GM21825 (cell line): ENCODE data around the gene IFT80.

Source experiments
- ATAC-seq: cut with Tn5 transposase; IDR thresholded peaks from one replicate; pipeline ENCODE4 v1.9.1; 2021; ENCODE audit warnings: mild to moderate bottlenecking, moderate library complexity; ENCODE audit not compliant: unreplicated experiment

Gene IFT80

DNA sequence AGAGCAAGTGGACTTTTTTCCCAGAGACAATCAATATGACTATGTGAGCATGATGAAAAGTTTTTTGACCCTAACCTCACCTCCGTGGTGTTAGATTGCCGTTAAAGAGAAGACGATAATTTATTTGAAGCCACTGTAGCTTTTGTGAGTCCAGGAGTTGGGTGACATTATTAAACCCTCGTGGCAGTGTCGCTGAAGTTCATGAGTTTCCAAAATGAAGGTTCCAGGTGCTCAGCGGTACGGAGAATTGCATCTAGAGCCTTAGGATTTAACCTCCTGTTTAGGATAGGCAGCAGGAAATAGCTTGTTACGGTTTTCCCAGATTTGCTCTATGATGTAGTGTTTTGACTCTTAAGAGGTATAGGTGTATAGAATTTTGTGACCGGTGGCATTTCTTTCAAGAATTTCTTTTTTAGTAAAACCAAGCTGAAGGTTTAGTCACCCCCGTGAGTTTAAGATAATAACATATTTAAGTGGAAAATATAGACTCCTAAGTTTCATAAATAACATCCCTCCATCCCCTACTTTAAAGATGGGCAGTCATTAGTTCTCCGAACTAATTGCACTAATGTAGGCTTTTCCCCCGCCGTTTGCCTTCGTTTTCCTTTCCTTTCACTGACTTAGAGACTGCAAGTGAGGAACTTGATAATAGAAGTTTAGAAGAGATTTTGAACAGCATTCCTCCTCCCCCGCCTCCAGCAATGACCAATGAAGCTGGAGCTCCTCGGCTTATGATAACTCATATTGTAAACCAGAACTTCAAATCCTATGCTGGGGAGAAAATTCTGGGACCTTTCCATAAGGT lies 2.5 kb upstream of the IFT80 start:
- no peak for ATAC-seq

DNA sequence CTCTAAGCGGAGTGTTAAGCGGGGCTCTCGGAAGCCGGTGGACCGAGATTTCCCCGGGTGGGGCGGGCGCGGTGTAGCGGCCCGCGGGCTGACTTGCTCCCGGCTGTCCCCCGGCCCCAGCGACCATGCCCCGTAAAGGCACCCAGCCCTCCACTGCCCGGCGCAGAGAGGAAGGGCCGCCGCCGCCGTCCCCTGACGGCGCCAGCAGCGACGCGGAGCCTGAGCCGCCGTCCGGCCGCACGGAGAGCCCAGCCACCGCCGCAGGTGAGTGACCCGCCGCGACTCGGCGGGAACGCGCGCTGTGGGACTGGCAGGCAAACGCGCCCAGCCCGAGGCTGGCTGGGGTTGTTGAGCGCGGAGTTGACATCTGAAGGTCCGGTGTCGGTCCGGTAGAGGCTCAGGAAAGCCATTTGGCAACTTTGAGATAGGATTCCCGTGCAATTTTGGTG lies 1.7 kb upstream of the IFT80 start:
- ATAC-seq, result no peak

DNA sequence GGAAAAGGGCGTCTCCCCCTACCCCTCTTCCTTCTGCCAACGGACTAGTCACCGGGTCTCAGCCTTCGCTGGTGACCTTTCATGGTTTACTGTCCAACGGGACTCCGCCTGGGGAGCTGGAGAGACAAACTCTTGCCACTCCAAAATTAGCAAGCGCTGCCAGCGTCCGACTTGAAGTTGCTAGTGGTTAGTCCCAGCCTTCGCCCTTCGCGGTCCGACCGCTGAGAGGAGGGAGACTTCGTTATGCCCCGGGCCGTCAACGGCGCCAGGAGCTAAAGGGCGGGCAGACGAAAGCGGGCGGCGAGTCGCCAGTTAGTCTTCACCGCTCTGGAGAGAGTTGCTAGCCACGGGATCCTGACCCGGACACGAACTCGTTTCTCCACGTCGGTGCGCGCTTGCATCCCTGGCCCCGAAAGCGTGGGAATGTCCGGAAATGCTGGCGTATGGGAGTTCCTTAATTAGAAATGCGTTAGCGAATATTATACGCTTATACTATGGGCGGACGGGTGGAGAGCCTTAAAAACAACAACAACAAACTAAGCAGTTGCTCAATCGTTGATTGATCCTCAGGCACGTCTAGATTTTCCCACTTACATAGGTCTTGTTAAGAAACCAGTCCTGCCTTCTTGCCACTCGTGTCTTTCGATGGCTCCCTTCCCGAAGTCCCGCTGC lies 1.1 kb upstream of the IFT80 start:
- ATAC-seq, result peak; percentile 8

DNA sequence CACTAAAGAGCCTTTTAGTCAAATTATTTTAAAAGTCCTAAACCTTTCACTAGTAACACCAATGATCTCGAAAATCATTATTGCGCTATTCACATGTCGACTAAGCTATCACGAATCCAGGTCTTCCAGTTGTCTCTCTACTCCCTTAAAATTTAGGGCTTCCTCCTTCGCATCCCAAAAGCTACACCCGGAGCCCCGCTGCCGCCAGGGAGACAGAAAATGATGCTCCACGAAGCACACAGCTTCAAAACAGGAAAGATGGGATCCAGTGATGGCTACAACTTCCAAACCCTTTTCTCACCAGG lies 253 bp downstream of the IFT80 start:
- peak; percentile 13 for ATAC-seq

DNA sequence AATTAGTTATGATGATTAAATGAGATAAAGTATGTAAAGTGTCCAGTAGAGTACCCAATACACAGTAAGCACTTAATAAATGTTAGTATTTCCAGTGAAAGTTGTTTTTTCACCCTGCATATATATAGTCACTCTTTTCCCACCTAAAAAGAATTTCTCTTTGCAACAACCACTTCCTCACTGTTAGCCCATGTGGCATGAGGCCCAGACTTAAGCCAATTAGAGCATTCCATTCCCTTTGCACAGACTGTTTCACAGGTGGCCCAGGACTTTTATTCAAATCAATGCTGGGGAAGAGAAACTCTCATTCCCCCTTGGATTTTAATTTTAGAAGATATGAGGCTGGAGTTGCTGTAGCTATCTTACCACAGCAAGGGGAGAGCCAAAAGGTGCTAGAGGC lies 3.7 kb downstream of the IFT80 start:
- no peak for ATAC-seq

DNA sequence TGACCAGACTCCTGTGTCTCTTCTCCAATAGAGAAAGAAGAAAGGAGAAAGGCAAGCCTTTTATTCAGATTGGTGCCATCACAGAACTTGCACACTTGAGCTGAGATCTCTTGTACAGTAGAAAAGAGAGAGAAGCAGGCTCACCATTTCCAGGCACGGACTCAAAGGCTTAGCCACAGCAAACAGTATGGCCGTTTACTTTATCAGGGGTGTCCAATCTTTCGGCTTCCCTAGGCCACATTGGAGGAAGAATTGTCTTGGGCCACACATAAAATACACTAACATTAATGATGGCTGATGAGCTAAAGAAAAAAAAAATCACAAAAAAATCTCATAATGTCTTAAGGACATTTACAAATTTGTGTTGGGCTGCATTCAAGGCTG lies 5.0 kb downstream of the IFT80 start:
- no peak for ATAC-seq

DNA sequence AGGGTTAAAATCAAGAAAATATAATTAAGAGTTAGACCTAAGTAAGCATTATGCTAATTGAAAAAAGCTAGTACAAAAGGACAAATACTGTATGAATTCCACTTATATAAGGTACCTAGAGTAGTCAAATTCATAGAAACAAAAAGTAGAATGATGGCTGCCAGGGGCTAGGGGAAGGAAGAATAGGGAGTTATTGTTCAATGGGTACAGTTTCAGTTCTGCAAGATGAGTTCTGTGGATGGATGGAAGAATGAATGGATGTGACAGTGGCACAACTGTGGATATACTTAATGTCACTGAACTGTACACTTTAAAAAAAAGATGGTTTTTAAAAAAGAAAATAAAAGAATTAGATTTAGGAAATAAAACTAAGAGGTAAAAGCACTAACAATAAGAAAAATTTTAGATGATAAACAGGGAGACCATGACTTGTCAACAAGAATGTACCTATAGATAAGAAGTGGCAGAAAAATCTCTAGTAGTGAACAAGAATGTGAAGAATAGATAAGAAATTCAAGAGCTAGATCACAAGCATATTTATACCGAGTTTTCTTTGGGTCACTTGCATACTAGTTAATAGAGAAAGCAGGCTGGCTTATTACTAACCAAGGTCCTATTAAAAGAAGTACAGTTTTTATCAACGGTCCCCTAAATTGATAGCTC lies 5.5 kb downstream of the IFT80 start:
- ATAC-seq, result no peak

DNA sequence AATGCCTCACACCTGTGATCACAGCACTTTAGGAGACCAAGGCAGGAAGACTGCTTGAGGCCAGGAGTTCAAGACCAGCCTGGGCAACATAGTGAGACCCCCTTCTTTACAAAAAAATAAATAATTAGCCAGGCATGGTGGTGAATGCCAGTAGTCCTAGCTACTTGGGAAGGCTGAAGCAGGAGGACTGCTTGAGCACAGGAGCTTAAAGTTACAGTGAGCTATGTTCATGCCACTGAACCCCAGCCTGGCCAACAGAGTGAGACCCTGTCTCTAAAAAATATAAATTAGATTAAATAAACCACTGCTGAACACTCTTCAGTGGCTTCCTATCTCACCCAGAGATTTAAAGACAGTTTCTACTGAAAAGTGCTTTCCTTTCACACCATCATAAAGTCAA lies 6.2 kb downstream of the IFT80 start:
- ATAC-seq, result no peak

DNA sequence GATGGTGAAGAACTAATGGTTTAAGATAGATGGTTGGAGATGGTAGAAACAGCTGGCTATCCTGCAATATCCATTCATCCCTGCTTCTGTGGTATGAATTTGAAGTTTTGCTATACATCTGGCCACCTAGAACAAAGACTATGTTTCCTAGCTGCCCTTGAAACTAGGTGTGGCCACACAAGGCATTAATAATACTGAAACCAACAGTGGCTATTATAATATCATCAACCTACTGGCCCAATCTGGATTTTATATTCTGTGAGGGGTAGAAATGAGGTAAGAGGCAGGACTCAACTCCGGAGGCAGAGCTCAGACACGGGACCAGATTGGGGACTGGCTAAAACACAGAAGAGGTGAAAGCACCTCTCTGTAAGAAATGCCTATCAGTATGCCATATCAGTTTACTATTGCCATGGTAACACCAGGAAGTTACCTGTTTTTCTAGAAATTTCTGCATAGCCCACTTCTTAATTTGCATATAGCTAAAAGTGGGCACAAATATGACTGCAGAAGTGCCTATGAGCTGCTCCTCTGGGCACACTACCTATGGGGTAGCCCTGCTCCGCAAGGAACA lies 8.4 kb downstream of the IFT80 start:
- peak; percentile 52 for ATAC-seq

DNA sequence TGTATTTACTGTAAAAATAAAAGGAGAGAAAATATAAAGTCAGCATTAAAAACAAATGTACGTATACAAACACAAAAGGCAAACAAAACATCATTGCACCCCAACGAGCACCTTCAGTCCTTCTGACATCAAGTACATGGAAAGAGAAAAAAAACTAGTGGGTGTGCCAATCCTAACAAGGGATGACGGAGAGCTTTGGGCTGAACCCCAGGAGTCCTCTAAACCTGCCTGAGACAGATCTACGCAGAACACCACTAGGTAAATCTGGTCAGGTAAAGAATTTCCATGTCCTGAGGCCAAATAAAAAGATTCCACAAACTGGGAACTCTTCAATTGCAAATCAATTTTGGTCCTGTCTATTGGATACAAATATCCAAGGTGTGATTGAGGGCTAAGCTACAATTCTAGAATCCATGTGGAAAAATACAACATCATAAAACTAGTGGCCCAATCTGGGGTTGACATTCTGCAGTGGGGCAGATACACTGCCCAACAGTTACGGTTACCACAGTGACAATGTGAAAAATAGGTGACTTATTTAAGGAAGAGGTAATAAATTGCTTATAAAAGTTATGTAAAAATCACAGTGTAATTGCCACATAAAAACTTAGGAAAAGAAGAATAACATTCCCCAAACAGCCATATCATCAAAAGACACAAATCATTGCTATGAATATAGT lies 14.2 kb downstream of the IFT80 start:
- ATAC-seq, result no peak

DNA sequence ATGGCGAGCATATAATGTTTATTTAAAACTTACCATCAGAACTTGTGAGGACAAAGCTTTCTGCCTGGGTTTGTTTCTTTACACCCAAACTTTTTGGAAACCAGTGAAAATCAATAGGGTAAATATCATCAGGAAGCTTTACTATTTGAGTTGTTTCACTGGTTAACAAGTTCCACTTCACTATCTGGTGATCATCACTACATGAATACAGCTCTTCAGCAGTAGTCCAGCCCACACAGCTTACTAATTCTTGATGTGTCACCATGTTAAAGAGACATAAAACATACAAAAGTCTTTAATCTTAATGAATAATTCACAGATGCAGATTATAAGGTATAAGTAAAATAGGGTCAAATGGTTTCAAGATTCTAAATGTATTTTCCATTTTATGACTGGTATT lies 17.6 kb downstream of the IFT80 start:
- ATAC-seq, result no peak

DNA sequence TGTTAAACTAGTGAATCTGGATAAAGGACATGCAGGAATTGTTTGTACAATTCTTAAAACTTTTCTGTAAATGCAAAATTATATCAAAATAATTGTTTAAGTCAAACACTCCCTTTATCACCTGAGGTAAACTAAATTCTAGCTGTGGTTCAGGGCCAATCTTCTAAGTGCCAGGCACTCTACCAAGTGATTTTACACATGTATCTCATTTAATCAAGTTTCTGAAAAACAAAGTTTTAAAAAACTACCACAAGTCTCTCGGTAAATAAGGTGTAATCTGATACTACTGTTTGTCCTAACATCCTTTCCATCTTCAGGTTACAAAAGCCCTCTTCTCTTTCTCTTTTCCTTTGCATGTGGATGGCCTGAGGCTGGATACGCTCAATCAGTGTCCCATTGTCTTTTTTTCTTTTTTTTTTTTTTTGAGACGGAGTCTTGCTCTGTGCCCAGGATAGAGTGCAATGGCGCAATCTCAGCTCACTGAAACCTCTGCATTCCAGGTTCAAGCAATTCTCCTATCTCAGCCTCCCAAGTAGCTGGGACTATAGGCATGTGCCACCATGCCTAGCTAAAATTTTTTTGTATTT lies 19.3 kb downstream of the IFT80 start:
- no peak for ATAC-seq

DNA sequence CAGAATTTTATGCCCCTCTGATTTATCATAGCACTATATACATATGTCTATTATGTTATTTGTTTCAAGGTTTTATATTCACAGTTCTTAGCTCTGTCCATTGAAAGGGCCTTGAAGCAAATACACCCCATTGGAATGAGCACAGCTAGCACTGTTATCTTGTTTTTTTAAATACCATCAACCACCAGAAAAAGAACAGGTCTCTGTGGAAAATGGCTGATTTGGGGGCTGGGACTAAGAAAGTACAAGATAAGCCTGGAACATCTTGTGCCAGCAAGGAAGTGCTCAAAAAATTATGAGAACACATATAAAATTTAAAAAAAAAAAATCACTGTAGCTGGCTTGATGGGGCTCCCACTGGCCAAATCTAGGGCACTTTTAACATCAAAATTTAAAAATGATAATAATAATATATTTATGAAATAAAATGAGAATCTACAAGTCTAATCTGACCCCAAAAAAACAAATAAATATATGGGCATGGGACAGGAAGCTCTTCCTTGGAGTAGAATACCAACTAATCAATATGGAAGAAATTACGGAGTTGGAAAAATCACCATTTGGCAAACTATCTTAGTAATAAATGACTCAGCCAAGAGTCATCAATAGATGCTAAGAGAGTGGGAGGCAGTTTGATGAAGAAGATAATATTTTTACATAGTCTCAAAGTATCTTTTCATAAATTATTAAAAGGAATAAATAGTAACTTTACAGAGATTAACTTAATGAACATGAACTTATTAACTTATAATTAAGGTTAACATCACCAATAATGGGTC lies 20.5 kb downstream of the IFT80 start:
- no peak for ATAC-seq

DNA sequence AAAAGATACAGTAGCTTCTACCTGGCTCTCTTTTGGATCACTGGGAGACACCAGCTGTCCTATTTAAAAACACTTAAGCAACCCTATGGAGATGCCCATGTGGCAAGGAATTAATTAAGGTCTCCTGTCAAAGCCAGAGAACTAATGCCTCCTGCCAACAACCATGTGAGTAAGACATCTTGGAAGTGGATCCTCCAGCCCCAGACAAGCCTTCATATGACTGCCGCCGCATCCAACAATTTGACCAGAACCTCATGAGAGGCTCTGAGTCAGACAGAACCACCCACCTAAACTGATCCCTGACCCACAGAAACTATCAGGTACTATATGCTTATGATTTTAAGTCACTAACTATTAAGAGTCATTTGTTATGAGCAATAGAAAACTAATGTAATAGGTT lies 22.3 kb downstream of the IFT80 start:
- no peak for ATAC-seq

DNA sequence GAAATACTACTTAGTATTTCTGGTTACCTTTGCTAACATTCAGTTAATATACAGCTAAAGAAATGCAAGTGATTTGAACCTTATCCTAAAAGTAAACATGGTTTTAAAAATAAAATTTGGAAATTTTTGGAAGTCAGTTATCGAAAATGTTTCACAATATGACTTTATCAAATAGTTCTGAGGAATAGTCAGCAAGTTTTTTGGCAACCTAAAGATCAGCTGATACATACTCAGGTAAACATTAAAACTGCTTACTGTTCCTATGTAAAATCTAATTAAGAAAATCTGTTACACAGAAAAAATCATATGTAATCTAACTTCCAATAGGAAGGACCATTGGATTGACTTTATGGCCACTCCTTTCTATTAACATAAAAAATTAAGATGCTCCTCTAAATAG lies 24.1 kb downstream of the IFT80 start:
- ATAC-seq, result no peak

DNA sequence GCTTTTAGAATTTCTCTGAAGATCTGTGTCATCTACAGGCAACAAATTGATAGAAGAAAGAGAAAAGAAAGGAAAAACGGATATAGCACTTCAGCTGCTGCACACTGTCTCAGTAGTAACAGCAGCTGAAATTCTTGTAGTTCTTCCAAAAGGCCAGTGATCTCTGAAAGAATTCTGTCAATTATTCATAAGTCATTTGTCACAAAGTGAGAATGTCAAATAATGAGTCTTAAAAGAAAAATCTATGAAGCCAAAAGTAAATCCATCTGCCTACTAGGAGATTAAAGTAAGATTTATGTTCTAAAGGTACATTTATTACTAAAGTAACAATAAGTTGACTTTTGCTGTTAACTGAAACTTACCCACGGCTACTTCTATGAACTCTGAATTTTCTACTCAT lies 24.6 kb downstream of the IFT80 start:
- no peak for ATAC-seq

DNA sequence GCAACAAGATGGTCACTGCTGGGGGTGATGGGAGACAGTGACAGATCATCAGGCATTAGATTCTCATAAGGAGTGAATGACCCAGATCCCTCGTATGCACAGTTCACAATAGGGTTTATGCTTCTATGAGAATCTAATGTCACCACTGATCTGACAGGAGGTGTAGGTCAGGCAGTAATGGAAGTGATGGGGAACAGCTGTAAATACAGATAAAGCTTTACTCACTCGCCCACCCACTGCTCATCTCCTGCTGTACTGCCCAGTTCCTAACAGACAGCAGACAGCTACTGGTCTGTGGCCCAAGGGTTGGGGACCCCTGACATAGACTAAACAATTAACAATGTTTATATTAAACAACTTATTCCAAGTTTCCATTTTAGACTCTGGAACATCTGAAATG lies 25.4 kb downstream of the IFT80 start:
- ATAC-seq, result no peak

DNA sequence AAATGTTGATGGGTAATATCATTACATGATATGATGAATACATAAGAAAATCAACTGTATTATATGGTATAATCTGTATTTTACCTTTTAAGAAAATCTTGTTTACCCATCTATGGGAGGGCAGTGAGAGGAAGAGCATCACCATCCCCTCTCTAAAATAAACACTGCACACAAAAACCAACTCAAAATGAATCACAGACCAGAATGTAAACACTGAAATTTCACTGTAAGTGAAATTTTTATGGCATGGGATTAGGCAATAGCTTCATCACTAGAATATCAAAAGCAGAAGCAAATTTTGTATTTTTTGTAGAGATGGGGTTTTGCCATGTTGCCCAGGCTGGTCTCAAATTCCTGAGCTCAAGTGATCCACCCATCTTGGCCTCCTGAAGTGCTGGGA lies 26.2 kb downstream of the IFT80 start:
- no peak for ATAC-seq

DNA sequence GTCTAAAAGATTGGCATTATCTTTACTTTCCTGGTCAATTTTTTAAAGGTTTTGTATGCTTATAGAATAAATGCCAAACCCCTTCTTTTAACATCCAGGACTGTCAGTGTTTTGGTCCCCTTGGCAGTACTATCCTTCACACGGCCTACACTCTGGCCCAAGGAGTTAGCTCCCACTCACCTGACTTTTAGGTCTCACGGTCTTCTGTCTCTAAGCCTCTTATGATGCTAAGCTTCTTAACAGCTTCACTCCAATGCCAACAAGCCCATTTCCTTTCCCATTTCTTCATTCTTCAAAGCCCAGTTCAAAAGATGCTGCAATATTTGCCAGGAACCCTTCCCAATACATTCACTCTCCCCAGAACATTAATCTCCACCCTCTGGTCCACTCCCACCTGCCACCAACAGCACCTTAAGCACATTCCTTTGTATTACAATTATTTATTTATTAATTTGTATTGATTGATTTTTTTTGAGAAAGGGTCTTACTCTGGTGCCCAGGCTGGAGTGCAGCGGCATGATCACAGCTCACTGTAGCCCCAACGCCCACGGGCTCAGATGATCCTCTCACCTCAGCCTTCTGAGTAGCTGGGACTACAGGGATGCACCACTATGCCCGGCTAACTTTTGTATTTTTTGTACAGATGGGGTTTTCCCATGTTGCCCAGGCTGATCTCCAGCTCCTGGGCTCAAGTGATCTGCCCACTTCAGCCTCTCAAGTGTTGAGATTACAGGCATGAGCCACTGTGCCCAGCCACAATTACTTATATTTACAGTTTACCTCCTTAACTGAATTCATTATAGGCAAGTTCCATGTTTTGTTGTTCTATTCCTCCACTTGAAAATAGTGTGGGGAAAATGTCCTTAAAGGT lies 27.8 kb downstream of the IFT80 start:
- ATAC-seq, result no peak
